ENCODE measurements around the gene DLAT.
"Not testable (repeated sequence)": the region's sequence is repeated elsewhere in the genome, so short reads cannot be mapped to it uniquely, and the experiment has no call there.

The DLAT gene

GRCh38 chr11:112037527-112037926 is 12.3 kb downstream of the DLAT start:
- TF ChIP-seq POLR2A (IDR thresholded peaks at IDR 0.05; ENCODE audit: extremely low read depth, insufficient read length) (no peak), CTCF (IDR thresholded peaks at IDR 0.05; ENCODE audit: low read depth, low read length) (no peak), MAX (IDR thresholded peaks at IDR 0.05; ENCODE audit: low read depth, low read length) (no peak), MYC (IDR thresholded peaks at IDR 0.05; ENCODE audit: low read depth, low read length) (no peak)
- no peak for DNase-seq (ENCODE audit: low read depth)
- no peak overlapping the region for H3K4me3 ChIP-seq (ENCODE audit: low read depth, low read length)

- no peak overlapping the region for H3K4me3 ChIP-seq (ENCODE audit: low read depth, low read length)
- TF ChIP-seq MYC (IDR thresholded peaks at IDR 0.05; ENCODE audit: low read depth, low read length) (no peak), POLR2A (IDR thresholded peaks at IDR 0.05; ENCODE audit: extremely low read depth, insufficient read length) (no peak), MAX (IDR thresholded peaks at IDR 0.05; ENCODE audit: low read depth, low read length) (no peak), CTCF (IDR thresholded peaks at IDR 0.05; ENCODE audit: low read depth, low read length) (no peak)
- DNase-seq (ENCODE audit: low read depth): peak; percentile 43
Observed at GRCh38 chr11:112042161-112042960, 17.2 kb downstream of the DLAT start.

- no peak for DNase-seq (ENCODE audit: low read depth)
- H3K4me3 ChIP-seq (ENCODE audit: low read depth, low read length): no peak overlapping the region
- TF ChIP-seq POLR2A (IDR thresholded peaks at IDR 0.05; ENCODE audit: extremely low read depth, insufficient read length): no peak
- no peak for TF ChIP-seq MAX (IDR thresholded peaks at IDR 0.05; ENCODE audit: low read depth, low read length)
- TF ChIP-seq CTCF (IDR thresholded peaks at IDR 0.05; ENCODE audit: low read depth, low read length): no peak
- no peak for TF ChIP-seq MYC (IDR thresholded peaks at IDR 0.05; ENCODE audit: low read depth, low read length)
Observed at GRCh38 chr11:112042961-112043304, 17.7 kb downstream of the DLAT start.

GRCh38 chr11:112044961-112045360 is 19.8 kb downstream of the DLAT start:
- no peak for TF ChIP-seq MYC (IDR thresholded peaks at IDR 0.05; ENCODE audit: low read depth, low read length)
- TF ChIP-seq CTCF (IDR thresholded peaks at IDR 0.05; ENCODE audit: low read depth, low read length): no peak
- no peak for TF ChIP-seq POLR2A (IDR thresholded peaks at IDR 0.05; ENCODE audit: extremely low read depth, insufficient read length)
- no peak for TF ChIP-seq MAX (IDR thresholded peaks at IDR 0.05; ENCODE audit: low read depth, low read length)
- H3K4me3 ChIP-seq (ENCODE audit: low read depth, low read length): no peak overlapping the region
- DNase-seq (ENCODE audit: low read depth): no peak

- H3K4me3 ChIP-seq (ENCODE audit: low read depth, low read length); DNase-seq (ENCODE audit: low read depth): not testable (repeated sequence)
Observed at GRCh38 chr11:112046647-112047046, 21.4 kb downstream of the DLAT start.

GRCh38 chr11:112048256-112048655 is 23.0 kb downstream of the DLAT start:
- H3K4me3 ChIP-seq (ENCODE audit: low read depth, low read length); DNase-seq (ENCODE audit: low read depth): not testable (repeated sequence)

- TF ChIP-seq CTCF (IDR thresholded peaks at IDR 0.05; ENCODE audit: low read depth, low read length) (no peak), MAX (IDR thresholded peaks at IDR 0.05; ENCODE audit: low read depth, low read length) (no peak), POLR2A (IDR thresholded peaks at IDR 0.05; ENCODE audit: extremely low read depth, insufficient read length) (no peak), MYC (IDR thresholded peaks at IDR 0.05; ENCODE audit: low read depth, low read length) (no peak)
Observed at GRCh38 chr11:112049777-112050176, 24.6 kb downstream of the DLAT start.

More at GRCh38 chr11:112049777-112050176, 24.6 kb downstream of the DLAT start:
- no peak for DNase-seq (ENCODE audit: low read depth)
- no peak overlapping the region for H3K4me3 ChIP-seq (ENCODE audit: low read depth, low read length)
